Erythroblast (primary cell): ENCODE data around the gene C1QL2.

ENCODE experiments used
- GATA1 ChIP-seq: IDR thresholded peaks from 2 replicates; pipeline ENCODE4 v1.6.1; 2011; ENCODE audit warnings: low read depth, mild to moderate bottlenecking, control low read depth, low read length, moderate library complexity
- POLR2A ChIP-seq: IDR thresholded peaks from 2 replicates; pipeline ENCODE4 v1.6.1; 2011; ENCODE audit warnings: mild to moderate bottlenecking, low read length

DNA sequence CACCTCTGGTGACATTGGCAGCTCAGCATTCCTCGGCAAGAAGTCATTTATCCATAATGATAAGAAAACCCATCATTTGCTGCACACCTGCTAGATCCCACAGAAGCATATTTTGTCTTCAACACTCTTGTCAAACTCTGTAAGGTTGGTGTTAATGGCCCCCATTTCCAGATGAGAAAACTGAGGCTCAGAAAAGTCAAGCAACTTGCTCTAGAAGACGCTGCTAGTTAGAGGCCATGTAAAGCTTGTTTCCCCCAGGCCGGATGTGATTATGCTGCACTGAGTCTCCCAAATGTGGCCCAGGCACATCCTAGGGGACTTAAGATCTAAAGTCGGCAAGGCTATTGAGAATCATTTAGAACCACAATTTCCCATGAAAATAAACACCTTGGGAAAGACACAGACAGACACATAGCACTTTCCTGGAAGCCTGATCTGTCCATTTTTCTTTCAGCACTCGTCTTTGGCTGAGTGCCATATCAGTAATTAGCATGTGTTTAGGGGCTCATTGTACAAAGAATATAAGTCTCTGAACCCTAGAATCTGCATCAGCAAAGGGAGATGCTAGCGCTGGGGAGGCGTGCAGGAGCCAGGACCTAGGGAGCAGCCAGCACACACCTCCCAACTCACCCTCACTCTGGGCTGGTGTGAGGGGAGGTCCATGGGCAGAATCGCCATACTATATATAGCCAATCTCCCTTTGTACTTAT lies 39.3 kb downstream of the C1QL2 start:
- TF ChIP-seq POLR2A: no peak
- no peak for TF ChIP-seq GATA1
